Measurements from ENCODE around the gene NFAM1. TPM values are rescaled to one million over a fixed set of nuclear protein-coding genes. Genes with fewer than 3 reads are reported as not detected.

The NFAM1 gene
- total and polyA plus RNA-seq, 2 of the 4 experiments (the other 2 are of a cell fraction) = not detected

DNA sequence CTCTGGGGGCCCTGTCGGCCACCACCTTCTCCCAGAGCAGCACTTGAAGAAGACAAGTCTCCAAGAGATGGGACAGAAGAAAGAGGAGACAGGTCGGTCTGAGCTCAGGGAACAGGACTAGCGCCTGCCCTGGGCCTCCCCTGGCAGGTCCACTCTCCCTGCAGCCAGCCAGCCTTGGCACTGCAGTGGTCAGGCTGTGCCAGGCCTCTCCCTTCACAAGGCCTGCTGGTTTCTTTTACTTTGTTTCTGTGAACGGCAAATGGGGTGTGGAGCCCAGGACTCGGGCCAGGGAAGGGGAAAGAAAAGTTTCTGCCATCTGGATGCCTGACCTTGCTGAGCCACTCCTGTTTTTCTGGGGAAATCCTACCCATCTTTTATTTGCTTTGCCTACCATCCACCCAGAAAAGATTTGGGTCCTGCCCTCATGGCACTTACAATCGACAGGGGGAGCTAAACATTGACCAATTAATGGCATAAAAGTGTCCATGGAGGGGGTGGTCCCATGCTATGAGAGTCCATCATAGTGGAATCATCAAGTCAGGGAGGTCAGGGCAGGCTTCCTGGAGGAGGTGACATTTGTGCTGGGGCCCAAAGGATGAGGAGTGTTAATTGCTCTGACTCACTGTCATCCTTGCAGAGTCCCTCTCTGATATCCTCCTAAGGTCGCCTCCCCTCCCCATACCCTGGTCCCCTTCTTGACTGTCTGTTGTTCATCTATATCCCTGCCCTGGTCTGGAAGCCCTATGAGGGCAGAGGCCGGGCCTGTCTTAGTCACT, 65.2 kb downstream of the NFAM1 start:
- Histone ChIP-seq H3K56ac (ENCODE audit: extremely low read depth, insufficient read depth, low read length) (no peak overlapping the region), H3K18ac (ENCODE audit: low read depth, low read length) (no peak overlapping the region), H3K23ac (ENCODE audit: low read depth, low read length) (no peak overlapping the region), H4K8ac (ENCODE audit: low read depth in 2 of 2, low read length in 2 of 2) (no peak overlapping the region), H2BK15ac (ENCODE audit: low read depth, low read length) (no peak overlapping the region), H3K4me1 (ENCODE audit: control insufficient read depth, insufficient read depth, low read length) (peaks cover 1% of the 10 kb centered on the region; the same call in 1 of the 2 replicates), H3K27ac (ENCODE audit: insufficient read depth, low read length) (no peak overlapping the region), H3K4me2 (ENCODE audit: low read depth, low read length) (no peak overlapping the region), H2AFZ (replicated peaks; ENCODE audit: low read length, poor library complexity) (peak overlapping the region; percentile 33), H3K79me1 (ENCODE audit: low read depth in 1 of 2, low read length in 2 of 2) (no peaks in the 10 kb centered on the region), H2BK120ac (ENCODE audit: low read depth, low read length) (no peak overlapping the region), H3K9ac (ENCODE audit: low read depth, low read length) (no peak overlapping the region), H4K91ac (ENCODE audit: insufficient read depth, low read depth, low read length) (no peak overlapping the region), H3K9me1 (ENCODE audit: insufficient read depth, low read length) (peaks cover 6% of the 10 kb centered on the region), H4K20me1 (ENCODE audit: insufficient read depth, low read length) (no peaks in the 10 kb centered on the region), H2AK5ac (ENCODE audit: low read depth, low read length) (no peak overlapping the region), H2BK5ac (ENCODE audit: low read depth, low read length, poor library complexity, severe bottlenecking) (no peak overlapping the region), H3K9me3 (ENCODE audit: control insufficient read depth, insufficient read depth, low read length) (no peaks in the 10 kb centered on the region), H3K27me3 (ENCODE audit: control insufficient read depth, insufficient read depth, low read length) (peaks cover 71% of the 10 kb centered on the region), H4K5ac (ENCODE audit: low read depth, low read length) (no peak overlapping the region), H3K14ac (replicated peaks; ENCODE audit: low read depth, low read length) (no peak overlapping the region), H3K4me3 (ENCODE audit: insufficient read depth, low read depth, low read length) (no peak overlapping the region), H2BK20ac (ENCODE audit: low read depth, low read length) (no peak overlapping the region), H3K36me3 (ENCODE audit: control insufficient read depth, insufficient read depth, low read length) (no peaks in the 10 kb centered on the region), H2AK9ac (replicated peaks; ENCODE audit: low read depth, low read length, poor library complexity) (no peak overlapping the region), H3K4ac (ENCODE audit: low read depth, low read length) (no peak overlapping the region)
- ATAC-seq (ENCODE audit: low read depth) = no peak
- ChIA-PET CTCF (interaction anchor here (0.6 kb wide), 2 partner anchors 66 to 440 kb away, joined by 3 to 9 read pairs; partner anchors contain the start of gene TNFRSF13C), POLR2A (ENCODE audit: unreplicated experiment) (no interaction called here)
- no peak for DNase-seq
- WGBS, 2 experiments (ENCODE audit: extremely low coverage in 2 of 2, insufficient read length in 1 of 2) = no CpG with 5 or more reads among the region's 8 CpGs
- TF ChIP-seq POLR2A (IDR thresholded peaks at IDR 0.05; ENCODE audit: low read depth, low read length) (no peak), SMC3 (IDR thresholded peaks at IDR 0.05; ENCODE audit: low read depth, low read length) (no peak), ELK1 (IDR thresholded peaks at IDR 0.05; ENCODE audit: borderline replicate concordance, low read depth, low read length) (no peak), BHLHE40 (IDR thresholded peaks at IDR 0.05; ENCODE audit: low read depth, low read length) (no peak)
- in situ Hi-C loops (cut with MboI; ENCODE audit: low sequenced_read_pairs) = no loop called here
- intact Hi-C loops (cut with micrococcal nuclease) = no loop called here
- no TSS peak for BruUV-seq (replicated peaks)
- dilution Hi-C loops (cut with HindIII; ENCODE audit: low sequenced_read_pairs, unreplicated experiment) = no loop called here

Measured in IMR-90 (cell line).